Activated gamma-delta T cell treated with Interleukin-2 at 50 U/mL for 16 hours (primary cell): ENCODE results near the gene TSPAN11.
"Not testable (repeated sequence)": the region's sequence is repeated elsewhere in the genome, so short reads cannot be mapped to it uniquely, and the experiment has no call there.

Source experiments
- DNase-seq: peaks from one replicate; pipeline ENCODE4 v3.0.0-alpha.2; 2020

The TSPAN11 gene

GRCh38 chr12:31005256-31005943, 78.9 kb downstream of the TSPAN11 start:
- no peak for DNase-seq

GRCh38 chr12:31005944-31006361, 79.4 kb downstream of the TSPAN11 start:
- no peak for DNase-seq

- DNase-seq = no peak
Measured at GRCh38 chr12:31006416-31007152, 80.0 kb downstream of the TSPAN11 start.

DNA sequence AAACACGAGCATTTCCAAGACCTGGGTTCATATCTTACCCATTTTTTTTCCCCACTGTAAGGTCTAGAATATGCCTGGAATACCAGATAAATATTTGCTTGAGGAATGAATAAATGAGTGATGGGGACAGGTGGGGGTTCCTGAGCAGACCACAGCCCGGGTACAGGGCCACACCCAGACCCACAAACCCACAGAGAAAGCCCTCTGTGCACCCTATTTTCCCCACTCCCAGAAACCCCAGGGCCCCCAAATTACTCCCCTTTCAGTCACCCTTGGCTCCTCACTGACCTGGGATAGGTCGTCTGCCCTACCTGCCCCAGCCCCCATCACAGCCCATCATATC, 80.6 kb downstream of the TSPAN11 start:
- no peak for DNase-seq

- no peak for DNase-seq
Measured at GRCh38 chr12:31007636-31008175, 81.2 kb downstream of the TSPAN11 start.

- DNase-seq = no peak
Measured at GRCh38 chr12:31008241-31008761, 81.8 kb downstream of the TSPAN11 start.

DNA sequence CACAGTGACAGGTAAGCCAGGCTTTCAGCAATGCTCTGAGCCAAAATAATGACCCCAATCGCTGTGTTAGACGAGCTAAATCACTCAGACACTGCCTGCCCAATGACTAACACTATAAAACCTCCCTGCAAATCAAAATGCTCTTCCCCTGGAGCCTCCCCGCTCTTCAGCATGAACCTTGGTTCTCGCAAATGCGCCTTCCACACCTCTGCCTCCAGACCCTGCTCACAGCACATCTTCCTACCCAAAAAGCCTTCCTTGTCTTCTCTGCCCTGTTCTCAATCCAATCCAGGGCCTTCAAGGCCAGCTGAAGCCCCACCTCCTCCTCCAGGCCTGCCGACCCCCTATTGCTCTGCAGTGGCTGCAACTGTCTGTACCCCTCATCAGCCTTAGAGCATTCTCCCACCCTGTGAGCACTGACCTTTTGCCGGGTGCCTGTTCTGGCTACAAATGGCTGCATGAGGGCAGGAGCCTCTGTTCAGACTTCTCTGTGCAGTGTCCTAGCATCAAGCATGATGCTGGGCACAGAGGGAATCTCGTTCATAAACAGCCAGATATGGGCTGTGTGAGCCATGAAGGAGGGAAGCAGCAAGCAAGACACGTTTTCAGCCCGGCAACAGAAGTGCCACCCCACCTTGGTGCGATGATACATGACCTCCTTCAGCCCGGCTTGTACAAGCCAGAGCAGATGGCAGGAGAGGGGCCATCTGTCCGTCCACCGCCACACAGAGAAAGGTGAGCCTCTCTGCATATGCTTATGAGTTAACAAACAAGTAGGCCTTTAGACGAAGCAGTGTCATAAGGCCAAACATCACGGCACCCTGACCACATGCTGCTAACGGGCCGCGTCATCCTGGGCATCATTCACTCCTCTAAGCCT, 82.7 kb downstream of the TSPAN11 start:
- no peak for DNase-seq

GRCh38 chr12:31009976-31010375, 83.4 kb downstream of the TSPAN11 start:
- DNase-seq = no peak

- DNase-seq = no peak
Measured at GRCh38 chr12:31011336-31011735, 84.8 kb downstream of the TSPAN11 start.

DNA sequence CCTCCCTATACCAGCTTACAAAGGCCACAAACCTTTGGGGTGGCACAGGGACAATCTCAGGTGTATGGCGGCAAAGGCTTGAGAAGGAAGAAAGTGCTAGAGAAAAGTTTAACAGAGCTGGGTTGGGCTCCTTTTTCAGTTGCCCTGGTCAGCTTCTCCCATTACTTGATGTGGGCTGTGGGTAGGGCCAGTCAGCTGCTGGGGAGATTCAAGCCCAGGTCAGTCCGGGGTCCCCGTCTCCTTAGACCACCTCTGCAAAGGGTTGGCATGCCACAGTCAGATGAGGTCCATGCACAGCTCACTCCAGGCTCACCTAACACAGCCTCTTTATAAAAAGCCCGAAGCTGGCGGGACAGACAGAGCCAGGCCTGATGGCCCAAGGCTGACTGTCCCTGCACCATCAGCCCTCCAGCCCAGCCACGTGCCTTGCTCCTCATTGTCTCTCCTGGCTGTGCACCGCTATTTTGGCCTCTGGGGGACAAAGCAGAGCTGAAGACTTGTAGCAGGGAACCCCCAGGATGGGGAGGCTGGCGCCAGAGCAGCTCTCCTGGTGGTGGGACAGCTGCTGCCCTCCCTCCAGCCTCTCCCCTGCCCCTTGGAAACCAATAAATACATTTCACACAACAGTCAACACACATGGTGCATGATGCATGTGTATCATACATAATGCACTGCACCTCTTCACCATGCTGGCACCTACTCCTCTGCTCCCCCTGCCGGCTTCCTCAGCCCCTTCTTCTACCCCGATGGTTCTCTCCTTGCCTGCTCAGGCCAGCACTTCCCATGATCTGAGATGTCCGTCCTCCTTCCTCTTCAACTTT, 85.4 kb downstream of the TSPAN11 start:
- DNase-seq = no peak

- DNase-seq = not testable (repeated sequence)
Measured at GRCh38 chr12:31012567-31012891, 86.0 kb downstream of the TSPAN11 start.

DNA sequence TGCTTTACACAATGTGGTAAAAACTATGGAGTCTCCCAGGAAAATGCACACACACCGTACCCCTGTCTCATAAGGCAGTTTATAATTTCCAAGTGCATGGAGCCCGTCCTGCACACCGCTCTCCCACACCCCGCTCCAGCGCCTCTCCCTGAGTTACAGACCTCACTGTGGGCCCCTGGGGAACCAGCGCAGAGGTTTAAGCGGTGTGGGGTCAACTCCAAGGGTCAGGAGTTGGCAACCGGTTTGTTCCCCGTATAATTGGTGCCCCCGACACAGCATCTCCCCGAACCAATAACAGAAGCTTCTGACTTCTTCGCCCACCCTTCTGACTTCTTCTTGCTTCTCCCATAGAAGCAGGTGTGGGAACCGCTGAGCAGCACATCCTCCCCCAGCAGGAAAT, 88.7 kb downstream of the TSPAN11 start:
- no peak for DNase-seq

DNA sequence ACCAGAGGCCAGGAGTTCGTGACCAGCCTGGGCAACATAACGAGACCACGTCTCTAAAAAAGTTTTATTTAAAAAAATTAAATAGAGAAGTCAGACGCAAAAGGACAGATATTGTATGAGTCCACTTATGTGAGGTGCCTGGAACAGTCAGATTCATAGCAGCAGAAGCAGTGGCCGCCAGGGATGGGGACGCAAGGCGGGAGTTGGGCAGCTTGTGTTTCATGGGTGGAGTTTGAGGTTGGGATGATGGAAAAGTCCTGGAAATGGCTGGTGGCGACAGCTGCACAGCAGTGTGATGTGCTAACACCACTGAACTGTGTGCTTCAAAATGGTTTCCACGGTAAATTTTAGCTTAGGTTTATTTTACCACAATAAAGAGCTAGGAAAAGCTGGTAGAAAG, 89.5 kb downstream of the TSPAN11 start:
- DNase-seq = no peak

GRCh38 chr12:31017535-31017934, 91.0 kb downstream of the TSPAN11 start:
- DNase-seq = no peak

DNA sequence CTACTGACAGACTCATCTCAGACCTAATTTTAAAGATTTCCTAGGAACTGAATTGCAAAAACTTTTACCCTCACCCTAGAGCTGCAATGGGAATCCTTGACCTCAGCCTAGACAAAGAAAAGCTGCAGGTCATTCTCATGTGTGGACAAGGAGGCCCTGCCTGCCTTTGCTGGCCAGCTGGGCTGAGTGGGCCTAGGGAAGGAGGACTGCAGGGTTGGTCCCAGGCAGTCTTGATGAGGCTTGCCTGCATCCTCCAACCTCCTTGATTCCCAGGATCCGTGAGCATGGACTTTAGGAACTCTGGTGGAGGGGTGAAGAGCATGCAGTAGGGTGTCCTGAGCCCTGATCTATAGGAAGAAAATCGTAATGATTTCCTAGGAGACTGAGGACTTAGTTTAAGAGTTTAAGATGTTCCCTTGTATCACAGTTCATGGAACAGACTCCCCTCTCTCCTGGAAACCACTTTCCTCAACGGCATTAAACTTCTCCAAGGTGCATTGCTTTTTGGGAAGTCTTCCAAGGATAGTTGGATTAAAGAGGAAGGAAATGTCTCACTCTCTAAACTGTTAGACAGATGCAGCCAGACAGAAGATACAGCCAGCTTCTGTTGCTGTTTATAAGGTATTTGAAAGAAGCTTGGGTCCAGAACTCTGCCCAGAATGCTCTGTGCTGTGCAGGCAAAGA, 91.7 kb downstream of the TSPAN11 start:
- DNase-seq = no peak

GRCh38 chr12:31018790-31019505, 92.4 kb downstream of the TSPAN11 start:
- no peak for DNase-seq

DNA sequence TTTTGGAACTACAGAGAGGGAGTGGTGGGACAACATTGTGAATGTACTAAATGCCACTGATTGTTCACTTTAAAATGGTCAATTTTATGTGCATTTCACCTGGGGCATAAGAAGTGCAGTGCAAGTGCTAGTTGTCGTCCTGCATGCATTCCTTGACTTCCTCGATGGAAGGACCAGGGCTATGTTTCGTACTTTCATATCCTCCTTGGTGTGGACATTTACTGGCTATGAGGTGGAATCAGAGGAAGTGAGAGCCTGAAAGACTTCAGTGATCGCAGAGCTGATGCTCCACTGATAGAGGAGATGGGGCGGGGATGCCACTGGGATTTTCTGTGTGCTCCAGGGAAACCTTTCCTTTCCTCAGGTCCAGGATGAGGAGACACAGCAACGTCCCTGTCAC, 93.0 kb downstream of the TSPAN11 start:
- no peak for DNase-seq

GRCh38 chr12:31019976-31020375, 93.4 kb downstream of the TSPAN11 start:
- DNase-seq = no peak

DNA sequence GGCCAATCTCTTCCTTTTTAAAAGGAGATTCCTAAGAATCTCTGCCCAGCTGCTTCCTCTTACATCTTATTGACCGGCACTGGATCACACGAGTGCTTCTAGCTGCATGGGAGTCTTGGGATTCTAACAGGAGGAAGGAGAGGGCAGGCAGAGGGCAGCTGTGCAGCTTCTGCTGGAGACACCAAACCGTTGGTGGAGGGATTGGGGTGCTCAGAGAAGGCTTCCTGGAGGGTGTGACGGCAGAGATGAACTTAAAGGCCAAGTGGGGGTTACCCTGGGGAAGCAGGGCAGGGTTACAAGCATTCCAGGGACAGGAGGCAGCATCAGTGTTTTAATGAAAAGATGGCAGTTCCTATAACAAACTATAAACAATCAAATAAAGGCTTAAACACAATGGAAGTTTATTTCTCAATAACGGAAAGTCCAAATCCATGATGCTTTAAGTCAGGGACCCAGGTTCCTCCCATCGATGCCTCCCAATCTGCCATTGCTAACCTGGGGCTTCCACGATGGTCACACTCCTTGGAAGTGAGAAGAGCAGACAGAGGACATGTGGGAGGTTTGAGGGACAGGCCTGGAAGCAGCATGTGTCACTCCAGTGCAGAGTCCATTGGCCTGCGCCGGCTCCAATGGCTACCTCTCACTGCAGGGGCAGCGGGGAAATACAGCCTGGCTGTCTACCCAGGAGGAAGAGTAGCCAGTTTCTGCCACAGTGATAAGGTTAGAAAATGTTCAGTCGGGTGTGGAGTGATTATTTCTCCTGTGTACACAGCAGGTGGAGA, 94.0 kb downstream of the TSPAN11 start:
- no peak for DNase-seq

DNA sequence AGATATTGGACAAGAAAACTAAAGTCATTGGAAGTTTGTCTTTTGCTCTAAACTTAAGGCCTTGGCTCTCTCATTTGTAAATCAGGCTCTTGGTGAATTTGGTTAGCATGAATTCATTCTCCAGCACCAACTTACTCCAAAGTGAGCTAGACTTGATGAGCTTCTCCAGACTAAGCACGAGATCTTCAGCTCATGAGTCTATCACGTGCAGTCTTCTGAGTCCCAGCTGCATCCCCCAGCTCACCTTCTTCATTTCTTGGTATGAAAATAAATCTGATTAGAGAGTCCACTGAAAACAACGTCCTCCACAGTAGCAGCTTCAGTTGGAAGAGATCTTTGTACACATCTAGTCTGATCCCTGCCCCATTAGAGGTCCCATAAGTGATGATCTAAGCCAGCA, 94.6 kb downstream of the TSPAN11 start:
- DNase-seq = no peak
